HepG2 (cell line): ENCODE data around the gene VWA7. TPM values are rescaled to one million over a fixed set of nuclear protein-coding genes. Genes with fewer than 3 reads are reported as not detected.
A peak's percentile ranks its signal among the peaks of the same experiment; 100 is the strongest.

ENCODE experiments used
- BCL6 ChIP-seq: IDR thresholded peaks from 2 replicates; pipeline ENCODE4 v1.6.1; 2016; ENCODE audit warnings: missing genetic modification reagents, missing compliant biosample characterization
- CBFB ChIP-seq: sonication (generic); formaldehyde crosslinking; IDR thresholded peaks from 2 replicates; pipeline ENCODE4 v1.4.0; 2020; ENCODE audit warnings: missing genetic modification reagents
- CERS6 ChIP-seq: sonication (generic); formaldehyde crosslinking; IDR thresholded peaks from 2 replicates; pipeline ENCODE4 v1.5.0; 2020; ENCODE audit warnings: missing genetic modification reagents
- E2F1 ChIP-seq: sonication (generic); formaldehyde crosslinking; IDR thresholded peaks from 2 replicates; pipeline ENCODE4 v1.5.0; 2020; ENCODE audit warnings: missing genetic modification reagents
- ERF ChIP-seq: IDR thresholded peaks from 2 replicates; pipeline ENCODE4 v1.6.1; 2018; ENCODE audit warnings: missing biosample characterization, missing genetic modification reagents
- FOXM1 ChIP-seq: sonication (generic); formaldehyde crosslinking; IDR thresholded peaks from 2 replicates; pipeline ENCODE4 v1.5.0; 2020; ENCODE audit warnings: missing genetic modification reagents
- GRHL1 ChIP-seq: sonication (generic); formaldehyde crosslinking; conservative IDR thresholded peaks from 2 replicates; pipeline ENCODE4 v1.8.0; 2022; ENCODE audit warnings: missing genetic modification reagents
- KLF12 ChIP-seq: sonication (generic); formaldehyde crosslinking; IDR thresholded peaks from 2 replicates; pipeline ENCODE4 v1.4.0; 2020; ENCODE audit warnings: missing genetic modification reagents, borderline replicate concordance
- LBX2 ChIP-seq: sonication (generic); formaldehyde crosslinking; IDR thresholded peaks from 2 replicates; pipeline ENCODE4 v1.5.0; 2020; ENCODE audit warnings: missing genetic modification reagents, mild to moderate bottlenecking, borderline replicate concordance
- MTERF4 ChIP-seq: sonication (generic); formaldehyde crosslinking; IDR thresholded peaks from 2 replicates; pipeline ENCODE4 v1.8.0; 2023; ENCODE audit warnings: mild to moderate bottlenecking, missing genetic modification reagents
- MXI1 ChIP-seq: IDR thresholded peaks from 3 replicates; pipeline ENCODE4 v1.6.1; 2012; ENCODE audit warnings: low read depth, low read length, inconsistent platforms, borderline replicate concordance
- PHF8 ChIP-seq: sonication (generic); formaldehyde crosslinking; IDR thresholded peaks from 2 replicates; pipeline ENCODE4 v1.5.0; 2020; ENCODE audit warnings: missing genetic modification reagents
- SALL2 ChIP-seq: sonication (generic); formaldehyde crosslinking; IDR thresholded peaks from 2 replicates; pipeline ENCODE4 v1.8.1; 2023; ENCODE audit warnings: mild to moderate bottlenecking, missing genetic modification reagents, inconsistent platforms
- SP4 ChIP-seq: sonication (generic); formaldehyde crosslinking; IDR thresholded peaks from 2 replicates; pipeline ENCODE4 v1.8.1; 2023; ENCODE audit warnings: mild to moderate bottlenecking, missing genetic modification reagents
- SPEN ChIP-seq: sonication (generic); formaldehyde crosslinking; IDR thresholded peaks from 2 replicates; pipeline ENCODE4 v1.5.1; 2020; ENCODE audit warnings: low read depth, mild to moderate bottlenecking, missing genetic modification reagents
- ZBTB44 ChIP-seq: sonication (generic); formaldehyde crosslinking; IDR thresholded peaks from 2 replicates; pipeline ENCODE4 v1.4.0; 2020; ENCODE audit warnings: missing genetic modification reagents
- ZBTB8A ChIP-seq: sonication (generic); formaldehyde crosslinking; IDR thresholded peaks from 2 replicates; pipeline ENCODE4 v1.4.0; 2020; ENCODE audit warnings: mild to moderate bottlenecking, low read depth, missing genetic modification reagents, borderline replicate concordance
- ZFP36L1 ChIP-seq: sonication (generic); formaldehyde crosslinking; IDR thresholded peaks from 2 replicates; pipeline ENCODE4 v1.8.0; 2022; ENCODE audit warnings: mild to moderate bottlenecking, missing genetic modification reagents, moderate library complexity
- ZFP62 ChIP-seq: sonication (generic); formaldehyde crosslinking; IDR thresholded peaks from 2 replicates; pipeline ENCODE4 v1.4.0; 2020; ENCODE audit warnings: missing genetic modification reagents
- ZNF17 ChIP-seq: sonication (generic); formaldehyde crosslinking; IDR thresholded peaks from 2 replicates; pipeline ENCODE4 v1.5.0; 2020; ENCODE audit warnings: mild to moderate bottlenecking, missing genetic modification reagents
- ZNF570 ChIP-seq: sonication (generic); formaldehyde crosslinking; IDR thresholded peaks from 2 replicates; pipeline ENCODE4 v1.4.0; 2020; ENCODE audit warnings: mild to moderate bottlenecking, missing genetic modification reagents, borderline replicate concordance
- ZNF576 ChIP-seq: sonication (generic); formaldehyde crosslinking; IDR thresholded peaks from 2 replicates; pipeline ENCODE4 v1.4.0; 2020; ENCODE audit warnings: mild to moderate bottlenecking, missing genetic modification reagents
- ZNF629 ChIP-seq: sonication (generic); formaldehyde crosslinking; conservative IDR thresholded peaks from 2 replicates; pipeline ENCODE4 v1.5.0; 2020; ENCODE audit warnings: missing genetic modification reagents
- ZNF761 ChIP-seq: sonication (generic); formaldehyde crosslinking; conservative IDR thresholded peaks from 2 replicates; pipeline ENCODE4 v1.4.0; 2020; ENCODE audit warnings: mild to moderate bottlenecking, missing genetic modification reagents
- polyA plus RNA-seq, 8 experiments: library from polyadenylated mRNA; depleted of rRNA in 3 of 8; stranded (reverse) in 7 of 8; unstranded in 1 of 8; fragments of >200 nt; fragmentation: Illumina TruSeq in 4 of 8; extraction: Trizol in 4 of 8; gene quantifications; 2 replicates each; pipeline versions ENCODE4 v1.2.1 to v1.2.3, GENCODE V29; 2011 to 2016; ENCODE audit warnings: low read depth in 4 of 8, missing spikeins in 1 of 8, mixed read lengths in 1 of 8; ENCODE audit not compliant: insufficient read depth in 1 of 8
- total RNA-seq, 5 experiments: library from RNA; depleted of rRNA; stranded (reverse); fragments of >200 nt; fragmentation: Illumina TruSeq; extraction: Trizol; gene quantifications; 2 replicates each; pipeline ENCODE4 v1.2.3, GENCODE V29; 2016; ENCODE audit warnings: low read depth in 1 of 5

The VWA7 gene
- total and polyA plus RNA-seq, 2 of the 13 experiments (the other 11 are each of a cell fraction or from before 2014, with no cell fraction given), result 0.86 to 3.3 TPM

- TF ChIP-seq PHF8 (CRISPR knock-in tag) (peak; percentile 58), ZFP62 (CRISPR knock-in tag) (no peak), SPEN (CRISPR knock-in tag) (peak; percentile 56; the same call in 1 of the 2 replicates), FOXM1 (CRISPR knock-in tag) (no peak), E2F1 (CRISPR knock-in tag) (peak; percentile 77; the same call in 1 of the 2 replicates), CERS6 (no peak), ZFP36L1 (no peak), BCL6 (CRISPR knock-in tag) (no peak; the same call in 1 of the 2 replicates), ZNF17 (CRISPR knock-in tag) (no peak), LBX2 (no peak), SALL2 (CRISPR knock-in tag) (0 out of 2 replicates have a peak, but pooled peaks have one; percentile 49), ZNF629 (CRISPR knock-in tag) (peak; percentile 18; the same call in 1 of the 2 replicates), SP4 (CRISPR knock-in tag) (peak; percentile 80), ZNF570 (no peak), GRHL1 (no peak), ZNF761 (CRISPR knock-in tag) (peak; percentile 70; the same call in 1 of the 2 replicates), MXI1 (peak; percentile 28; the same call in 1 of the 3 replicates), ERF (CRISPR knock-in tag) (peak; percentile 54), CBFB (CRISPR knock-in tag) (0 out of 2 replicates have a peak, but pooled peaks have one; percentile 42), MTERF4 (CRISPR knock-in tag) (0 out of 2 replicates have a peak, but pooled peaks have one; percentile 30), ZBTB44 (no peak), ZBTB8A (CRISPR knock-in tag) (no peak), KLF12 (peak; percentile 86), ZNF576 (no peak; the same call in 1 of the 2 replicates)
These were observed 47.6 kb downstream of the VWA7 start (continued) for GRCh38 chr6:31729515-31729978.
